ENCODE results near the gene LRRC75A. TPM values are rescaled to one million over a fixed set of nuclear protein-coding genes. Genes with fewer than 3 reads are reported as not detected.

The LRRC75A gene
- total RNA-seq, 1 experiment from 2014 or later = 2.8 TPM

- Histone ChIP-seq H3K27ac (ENCODE audit: low read depth, low read length, poor library complexity, severe bottlenecking) (no peak overlapping the region), H3K27me3 (replicated peaks; ENCODE audit: insufficient read depth, low read depth, low read length, poor library complexity) (peaks cover 7% of the 10 kb centered on the region), H3K4me1 (ENCODE audit: insufficient read depth, low read length, poor library complexity, severe bottlenecking) (peaks cover 21% of the 10 kb centered on the region), H3K4me3 (ENCODE audit: low read depth, low read length, poor library complexity, severe bottlenecking) (peak overlapping the region; percentile 25), H3K36me3 (ENCODE audit: insufficient read depth, low read length, poor library complexity, severe bottlenecking) (no peaks in the 10 kb centered on the region), H3K9me3 (ENCODE audit: low read depth, low read length, poor library complexity, severe bottlenecking) (no peaks in the 10 kb centered on the region)
- ChIA-PET CTCF (interaction anchor here (0.9 kb wide), 1 partner anchor 64 kb away, joined by 3 read pairs; no protein-coding TSS in a partner anchor), POLR2A (ENCODE audit: low non-redundant PET) (no interaction called here)
- DNase-seq (ENCODE audit: low spot score) = peak; percentile 68
- no peak for TF ChIP-seq EZH2 (IDR thresholded peaks at IDR 0.05; ENCODE audit: borderline replicate concordance, low read depth, low read length, poor library complexity, severe bottlenecking)
- TF ChIP-seq, protein P1, sequence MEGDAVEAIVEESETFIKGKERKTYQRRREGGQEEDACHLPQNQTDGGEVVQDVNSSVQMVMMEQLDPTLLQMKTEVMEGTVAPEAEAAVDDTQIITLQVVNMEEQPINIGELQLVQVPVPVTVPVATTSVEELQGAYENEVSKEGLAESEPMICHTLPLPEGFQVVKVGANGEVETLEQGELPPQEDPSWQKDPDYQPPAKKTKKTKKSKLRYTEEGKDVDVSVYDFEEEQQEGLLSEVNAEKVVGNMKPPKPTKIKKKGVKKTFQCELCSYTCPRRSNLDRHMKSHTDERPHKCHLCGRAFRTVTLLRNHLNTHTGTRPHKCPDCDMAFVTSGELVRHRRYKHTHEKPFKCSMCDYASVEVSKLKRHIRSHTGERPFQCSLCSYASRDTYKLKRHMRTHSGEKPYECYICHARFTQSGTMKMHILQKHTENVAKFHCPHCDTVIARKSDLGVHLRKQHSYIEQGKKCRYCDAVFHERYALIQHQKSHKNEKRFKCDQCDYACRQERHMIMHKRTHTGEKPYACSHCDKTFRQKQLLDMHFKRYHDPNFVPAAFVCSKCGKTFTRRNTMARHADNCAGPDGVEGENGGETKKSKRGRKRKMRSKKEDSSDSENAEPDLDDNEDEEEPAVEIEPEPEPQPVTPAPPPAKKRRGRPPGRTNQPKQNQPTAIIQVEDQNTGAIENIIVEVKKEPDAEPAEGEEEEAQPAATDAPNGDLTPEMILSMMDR (conservative IDR thresholded peaks at IDR 0.05; ENCODE audit: low read depth, low read length) = no peak
- no TSS peak for BruUV-seq (replicated peaks)
- intact Hi-C loops (cut with micrococcal nuclease; ENCODE audit: unreplicated experiment) = no loop called here
Observed at GRCh38 chr17:16516594-16517051, 24.6 kb upstream of the LRRC75A start.

- no peak overlapping the region for H3K27ac ChIP-seq (ENCODE audit: low read depth, low read length, poor library complexity, severe bottlenecking)
- intact Hi-C loops (cut with micrococcal nuclease; ENCODE audit: unreplicated experiment) = no loop called here
- BruUV-seq (replicated peaks) = no TSS peak
- no peak for TF ChIP-seq EZH2 (IDR thresholded peaks at IDR 0.05; ENCODE audit: borderline replicate concordance, low read depth, low read length, poor library complexity, severe bottlenecking)
- TF ChIP-seq, protein P1 (conservative IDR thresholded peaks at IDR 0.05; ENCODE audit: low read depth, low read length) = no peak
- H3K36me3 ChIP-seq (ENCODE audit: insufficient read depth, low read length, poor library complexity, severe bottlenecking) = no peaks in the 10 kb centered on the region
- POLR2A ChIA-PET (ENCODE audit: low non-redundant PET) = no interaction called here
- H3K9me3 ChIP-seq (ENCODE audit: low read depth, low read length, poor library complexity, severe bottlenecking) = no peaks in the 10 kb centered on the region
- DNase-seq (ENCODE audit: low spot score) = no peak
- CTCF ChIA-PET = no interaction called here
- peaks cover 22% of the 10 kb centered on the region for H3K4me1 ChIP-seq (ENCODE audit: insufficient read depth, low read length, poor library complexity, severe bottlenecking)
- no peak overlapping the region for H3K4me3 ChIP-seq (ENCODE audit: low read depth, low read length, poor library complexity, severe bottlenecking)
- peaks cover 7% of the 10 kb centered on the region for H3K27me3 ChIP-seq (replicated peaks; ENCODE audit: insufficient read depth, low read depth, low read length, poor library complexity)
Observed at GRCh38 chr17:16515933-16516332, 23.9 kb upstream of the LRRC75A start.

GRCh38 chr17:16513873-16514272 lies 21.9 kb upstream of the LRRC75A start:
- H3K36me3 ChIP-seq (ENCODE audit: insufficient read depth, low read length, poor library complexity, severe bottlenecking) = no peaks in the 10 kb centered on the region
- no peak overlapping the region for H3K27ac ChIP-seq (ENCODE audit: low read depth, low read length, poor library complexity, severe bottlenecking)
- CTCF ChIA-PET = no interaction called here
- POLR2A ChIA-PET (ENCODE audit: low non-redundant PET) = no interaction called here
- TF ChIP-seq, protein P1 (conservative IDR thresholded peaks at IDR 0.05; ENCODE audit: low read depth, low read length) = no peak
- no peak for TF ChIP-seq EZH2 (IDR thresholded peaks at IDR 0.05; ENCODE audit: borderline replicate concordance, low read depth, low read length, poor library complexity, severe bottlenecking)
- DNase-seq (ENCODE audit: low spot score) = no peak
- BruUV-seq (replicated peaks) = no TSS peak
- intact Hi-C loops (cut with micrococcal nuclease; ENCODE audit: unreplicated experiment) = no loop called here
- H3K9me3 ChIP-seq (ENCODE audit: low read depth, low read length, poor library complexity, severe bottlenecking) = no peaks in the 10 kb centered on the region
- no peak overlapping the region for H3K4me3 ChIP-seq (ENCODE audit: low read depth, low read length, poor library complexity, severe bottlenecking)
- H3K27me3 ChIP-seq (replicated peaks; ENCODE audit: insufficient read depth, low read depth, low read length, poor library complexity) = peaks cover 7% of the 10 kb centered on the region
- H3K4me1 ChIP-seq (ENCODE audit: insufficient read depth, low read length, poor library complexity, severe bottlenecking) = peaks cover 22% of the 10 kb centered on the region

Data from A673 (cell line).